GM13977 (cell line): ENCODE data around the gene HIPK4.
"Not testable (repeated sequence)": the region's sequence is repeated elsewhere in the genome, so short reads cannot be mapped to it uniquely, and the experiment has no call there.

ENCODE experiments used
- DNase-seq: peaks from one replicate; pipeline ENCODE4 v3.0.0; 2012; ENCODE audit warnings: low spot score
- in situ Hi-C: fragments of 300-500 bp; cut with MboI; formaldehyde crosslinking; loops from one replicate; pipeline ENCODE4 v1.12.0; 2022; ENCODE audit warnings: low sequenced_read_pairs, low pct_unique_long_range_greater_than_20kb, mixed read lengths, inconsistent platforms; ENCODE audit not compliant: unreplicated experiment
- TF ChIP-seq, protein P1 (sequence below): IDR thresholded peaks from 2 replicates; pipeline ENCODE4 v1.5.1; 2012; ENCODE audit warnings: mild to moderate bottlenecking, control low read depth; ENCODE audit not compliant: insufficient read depth; ENCODE audit errors: extremely low read depth, missing control alignments

HIPK4 gene

DNA sequence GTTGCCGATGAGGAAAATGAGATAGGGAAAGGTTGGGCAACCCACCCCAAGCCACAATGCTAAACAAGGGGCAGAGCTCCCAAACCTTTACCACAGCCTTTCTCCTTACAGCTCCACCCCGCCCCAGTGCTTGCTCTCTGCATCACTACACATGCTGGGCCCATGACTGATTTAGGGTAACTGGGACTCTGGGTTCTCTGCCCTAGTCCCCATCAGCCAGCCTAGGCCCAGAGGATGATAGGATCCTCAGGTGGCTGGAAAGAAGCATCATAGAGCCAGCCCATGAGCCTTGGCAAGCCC lies 53.4 kb downstream of the HIPK4 start:
- no peak for DNase-seq
- in situ Hi-C loops = no loop called here
- TF ChIP-seq, protein P1, sequence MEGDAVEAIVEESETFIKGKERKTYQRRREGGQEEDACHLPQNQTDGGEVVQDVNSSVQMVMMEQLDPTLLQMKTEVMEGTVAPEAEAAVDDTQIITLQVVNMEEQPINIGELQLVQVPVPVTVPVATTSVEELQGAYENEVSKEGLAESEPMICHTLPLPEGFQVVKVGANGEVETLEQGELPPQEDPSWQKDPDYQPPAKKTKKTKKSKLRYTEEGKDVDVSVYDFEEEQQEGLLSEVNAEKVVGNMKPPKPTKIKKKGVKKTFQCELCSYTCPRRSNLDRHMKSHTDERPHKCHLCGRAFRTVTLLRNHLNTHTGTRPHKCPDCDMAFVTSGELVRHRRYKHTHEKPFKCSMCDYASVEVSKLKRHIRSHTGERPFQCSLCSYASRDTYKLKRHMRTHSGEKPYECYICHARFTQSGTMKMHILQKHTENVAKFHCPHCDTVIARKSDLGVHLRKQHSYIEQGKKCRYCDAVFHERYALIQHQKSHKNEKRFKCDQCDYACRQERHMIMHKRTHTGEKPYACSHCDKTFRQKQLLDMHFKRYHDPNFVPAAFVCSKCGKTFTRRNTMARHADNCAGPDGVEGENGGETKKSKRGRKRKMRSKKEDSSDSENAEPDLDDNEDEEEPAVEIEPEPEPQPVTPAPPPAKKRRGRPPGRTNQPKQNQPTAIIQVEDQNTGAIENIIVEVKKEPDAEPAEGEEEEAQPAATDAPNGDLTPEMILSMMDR = no peak

DNA sequence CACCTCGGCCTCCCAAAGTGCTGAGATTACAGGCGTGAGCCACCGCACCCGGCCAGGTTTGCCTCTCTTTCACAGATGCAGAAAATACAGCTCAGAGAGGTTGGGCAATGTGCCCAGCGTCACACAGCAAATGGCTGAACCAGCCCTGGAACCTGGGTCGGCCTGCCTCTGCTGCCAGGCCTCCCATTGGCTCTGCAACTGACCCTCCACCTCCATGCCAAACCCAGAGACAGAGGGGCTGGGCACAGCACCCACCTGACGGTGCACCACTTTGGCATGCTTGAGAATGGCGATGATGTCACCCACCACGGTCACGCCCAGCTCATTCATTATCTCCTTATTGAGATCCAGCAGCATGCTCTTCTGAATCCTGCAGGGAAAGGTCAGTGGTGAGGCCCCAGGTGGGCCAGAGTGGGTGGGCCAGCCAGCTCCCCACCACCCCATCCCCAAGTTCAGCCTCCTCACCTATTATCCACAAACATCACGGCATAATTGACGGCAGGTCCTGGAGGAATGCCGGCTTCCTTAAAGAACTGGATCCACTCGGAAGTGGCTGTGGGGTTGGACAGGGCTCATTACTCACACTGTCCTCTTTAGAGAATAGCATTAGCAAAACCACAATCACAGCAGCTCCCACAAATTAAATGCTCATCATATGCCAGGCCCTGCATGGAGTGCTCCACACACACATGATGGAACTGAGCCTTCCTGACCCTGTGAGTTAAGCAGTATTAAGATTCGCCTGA lies 54.0 kb downstream of the HIPK4 start:
- DNase-seq = no peak
- in situ Hi-C loops = no loop called here
- TF ChIP-seq, protein P1 = no peak

DNA sequence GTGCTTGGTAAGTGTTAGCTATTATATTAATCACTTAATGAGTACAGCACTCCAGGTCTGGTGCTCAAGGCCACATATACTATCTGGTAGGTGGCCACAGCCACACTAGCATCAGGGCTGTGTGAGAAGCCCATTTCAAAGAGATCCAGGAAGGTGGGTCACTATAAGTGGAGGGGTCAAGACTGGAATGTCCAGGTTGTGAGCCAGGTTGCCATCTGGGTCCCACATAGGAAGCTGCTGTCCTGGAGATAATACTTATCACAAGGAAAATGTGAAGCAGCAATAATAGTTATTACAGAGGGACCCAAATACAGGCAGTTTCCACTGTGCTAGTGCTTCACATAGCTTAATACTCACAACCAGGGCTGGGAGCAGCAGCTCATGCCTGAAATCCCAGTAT lies 54.9 kb downstream of the HIPK4 start:
- in situ Hi-C loops = no loop called here
- no peak for DNase-seq
- TF ChIP-seq, protein P1 = no peak

DNA sequence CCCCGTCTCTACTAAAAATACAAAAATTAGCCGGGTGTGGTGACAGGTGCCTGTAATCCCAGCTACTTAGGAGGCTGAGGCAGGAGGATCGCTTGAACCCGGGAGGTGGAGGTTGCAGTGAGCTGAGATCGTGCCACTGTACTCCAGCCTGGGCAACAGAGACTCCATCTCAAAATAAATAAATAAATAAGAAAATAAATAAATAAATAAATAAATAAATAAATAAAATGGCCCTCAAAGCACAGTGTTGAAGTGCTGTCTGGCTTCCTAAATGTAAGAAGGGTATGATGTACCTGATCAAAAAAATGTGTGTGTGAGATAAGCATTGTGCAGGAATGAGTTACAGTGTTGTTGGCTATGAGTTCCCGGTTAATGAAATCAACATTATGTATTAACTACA lies 56.9 kb downstream of the HIPK4 start:
- in situ Hi-C loops, DNase-seq: not testable (repeated sequence)

DNA sequence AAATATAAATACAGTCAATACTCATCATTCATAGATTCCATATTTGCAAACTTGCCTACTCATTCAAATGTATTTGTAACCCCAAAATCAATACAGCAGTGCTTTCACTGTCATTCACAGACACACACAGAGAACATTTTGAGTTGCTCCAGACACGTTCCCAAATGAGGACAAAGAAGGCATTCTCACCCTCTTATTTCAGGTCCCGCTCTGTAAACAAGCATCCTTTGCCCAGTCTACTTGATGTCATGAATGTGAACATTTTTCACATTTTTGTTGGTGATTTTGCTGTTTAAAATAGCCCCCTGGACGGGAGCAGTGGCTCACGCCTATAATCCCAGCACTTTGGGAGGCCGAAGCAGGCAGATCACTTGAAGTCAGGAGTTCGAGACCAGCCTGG lies 57.3 kb downstream of the HIPK4 start:
- in situ Hi-C loops = no loop called here
- DNase-seq = no peak
- TF ChIP-seq, protein P1 = no peak

DNA sequence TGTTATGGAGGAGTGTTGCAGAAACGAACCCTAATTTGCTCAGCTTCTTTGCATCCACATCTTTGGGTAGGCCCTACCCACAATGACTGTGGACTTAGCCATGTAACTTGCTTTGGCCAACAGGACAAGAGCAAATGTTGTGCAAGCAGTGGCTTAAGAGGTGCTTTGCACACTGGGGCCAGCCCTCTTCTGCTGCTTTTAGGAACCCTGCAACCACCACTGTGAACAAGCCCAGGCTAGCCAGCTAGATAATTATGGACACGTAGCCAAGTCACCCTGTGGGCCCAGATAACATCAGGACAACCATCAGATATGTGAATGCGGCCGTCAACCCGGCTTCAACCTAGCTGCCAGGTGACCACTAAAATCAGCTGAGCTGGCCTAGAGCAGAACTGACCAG lies 58.9 kb downstream of the HIPK4 start:
- TF ChIP-seq, protein P1 = no peak
- no peak for DNase-seq
- in situ Hi-C loops = no loop called here
